WI38 (cell line): ENCODE results near the gene LENG8.
"Not testable (repeated sequence)": the region's sequence is repeated elsewhere in the genome, so short reads cannot be mapped to it uniquely, and the experiment has no call there.

Experiments
- H3K4me3 ChIP-seq: 2 replicates; pipeline ENCODE4 v1.5.1; 2011; ENCODE audit warnings: low read depth, mild to moderate bottlenecking, control low read depth, low read length
- TF ChIP-seq, protein P1 (sequence below): IDR thresholded peaks from 2 replicates; pipeline ENCODE4 v1.5.1; 2012; ENCODE audit warnings: low read depth, mild to moderate bottlenecking, control low read depth, low read length

The LENG8 gene

GRCh38 chr19:54481326-54481930, 32.4 kb downstream of the LENG8 start:
- TF ChIP-seq, protein P1, sequence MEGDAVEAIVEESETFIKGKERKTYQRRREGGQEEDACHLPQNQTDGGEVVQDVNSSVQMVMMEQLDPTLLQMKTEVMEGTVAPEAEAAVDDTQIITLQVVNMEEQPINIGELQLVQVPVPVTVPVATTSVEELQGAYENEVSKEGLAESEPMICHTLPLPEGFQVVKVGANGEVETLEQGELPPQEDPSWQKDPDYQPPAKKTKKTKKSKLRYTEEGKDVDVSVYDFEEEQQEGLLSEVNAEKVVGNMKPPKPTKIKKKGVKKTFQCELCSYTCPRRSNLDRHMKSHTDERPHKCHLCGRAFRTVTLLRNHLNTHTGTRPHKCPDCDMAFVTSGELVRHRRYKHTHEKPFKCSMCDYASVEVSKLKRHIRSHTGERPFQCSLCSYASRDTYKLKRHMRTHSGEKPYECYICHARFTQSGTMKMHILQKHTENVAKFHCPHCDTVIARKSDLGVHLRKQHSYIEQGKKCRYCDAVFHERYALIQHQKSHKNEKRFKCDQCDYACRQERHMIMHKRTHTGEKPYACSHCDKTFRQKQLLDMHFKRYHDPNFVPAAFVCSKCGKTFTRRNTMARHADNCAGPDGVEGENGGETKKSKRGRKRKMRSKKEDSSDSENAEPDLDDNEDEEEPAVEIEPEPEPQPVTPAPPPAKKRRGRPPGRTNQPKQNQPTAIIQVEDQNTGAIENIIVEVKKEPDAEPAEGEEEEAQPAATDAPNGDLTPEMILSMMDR: peak; percentile 82
- H3K4me3 ChIP-seq: no peak overlapping the region

GRCh38 chr19:54482889-54483288, 33.9 kb downstream of the LENG8 start:
- TF ChIP-seq, protein P1: no peak
- no peak overlapping the region for H3K4me3 ChIP-seq

DNA sequence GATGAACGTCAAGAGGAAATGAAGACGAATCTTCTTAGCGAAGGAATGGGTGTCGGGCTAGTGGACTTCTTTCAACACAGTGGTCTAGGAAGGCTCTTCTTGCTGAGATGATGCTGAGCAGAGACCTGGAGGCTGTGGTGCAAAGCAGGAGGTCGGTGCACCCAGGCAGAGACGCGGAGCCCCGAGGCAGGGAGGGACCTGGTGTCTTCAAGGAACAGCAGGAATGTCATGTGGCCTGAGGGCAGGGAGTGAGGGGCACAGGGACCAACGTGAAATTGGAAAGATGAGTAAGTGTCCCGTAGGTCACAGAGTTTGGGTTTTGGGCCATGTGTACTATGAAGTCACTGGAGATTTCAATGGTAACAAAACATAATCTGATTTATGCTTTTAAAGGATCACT, 35.5 kb downstream of the LENG8 start:
- TF ChIP-seq, protein P1: no peak
- H3K4me3 ChIP-seq: no peak overlapping the region

- no peak overlapping the region for H3K4me3 ChIP-seq
- TF ChIP-seq, protein P1: no peak
Measured at GRCh38 chr19:54485851-54486250, 36.9 kb downstream of the LENG8 start.

DNA sequence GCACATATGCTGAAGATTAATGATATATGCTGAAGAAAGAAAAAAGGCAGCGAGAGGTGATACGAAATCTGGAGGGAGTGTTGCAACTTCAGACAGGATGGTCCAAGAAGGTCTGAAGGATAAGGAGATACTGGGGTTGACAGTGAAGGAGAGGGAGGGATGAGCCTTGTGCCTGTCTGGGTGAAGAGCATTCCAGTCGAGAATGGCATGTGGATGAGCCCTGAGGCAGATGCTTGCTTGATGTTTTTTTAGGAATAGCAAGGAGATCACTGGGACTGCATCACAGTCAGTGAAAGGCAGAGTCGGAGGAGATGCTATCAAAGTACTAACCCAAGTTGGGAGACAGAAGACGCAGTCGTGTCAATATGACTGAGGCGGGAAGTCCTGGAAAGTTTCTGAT, 40.3 kb downstream of the LENG8 start:
- TF ChIP-seq, protein P1: no peak
- no peak overlapping the region for H3K4me3 ChIP-seq

GRCh38 chr19:54489766-54490165, 40.8 kb downstream of the LENG8 start:
- no peak overlapping the region for H3K4me3 ChIP-seq
- TF ChIP-seq, protein P1: no peak

GRCh38 chr19:54492568-54492967, 43.6 kb downstream of the LENG8 start:
- TF ChIP-seq, protein P1: no peak
- no peak overlapping the region for H3K4me3 ChIP-seq

GRCh38 chr19:54493056-54493455, 44.1 kb downstream of the LENG8 start:
- not testable (repeated sequence) for H3K4me3 ChIP-seq
